ENCODE data around the gene NEK1. TPM values are rescaled to one million over a fixed set of nuclear protein-coding genes. Genes with fewer than 3 reads are reported as not detected.

The NEK1 gene
- total and polyA plus RNA-seq, 2 of the 8 experiments (the other 6 are each of a cell fraction or from before 2014, with no cell fraction given), result 3.9 to 11.7 TPM

GRCh38 chr4:169346840-169347239 lies 265.5 kb downstream of the NEK1 start (continued):
- TF ChIP-seq EP300 (IDR thresholded peaks at IDR 0.05; ENCODE audit: borderline replicate concordance in 1 of 2, low read depth in 2 of 2, low read length in 2 of 2) (no peak), SIRT6 (IDR thresholded peaks at IDR 0.05; ENCODE audit: low read length) (no peak), CHD1 (IDR thresholded peaks at IDR 0.05; ENCODE audit: low read depth, low read length) (no peak), BACH1 (IDR thresholded peaks at IDR 0.05; ENCODE audit: low read length) (no peak), POLR2AphosphoS5 (IDR thresholded peaks at IDR 0.05; ENCODE audit: low read depth, low read length) (no peak)
